Posterior vena cava (tissue), 2 donors: ENCODE results near the gene AHNAK2. TPM values are rescaled to one million over a fixed set of nuclear protein-coding genes. Genes with fewer than 3 reads are reported as not detected.

Experiments
- DNase-seq: peaks from one replicate; pipeline ENCODE4 v3.0.0-alpha.2; 2020; ENCODE audit warnings: low spot score
- intact Hi-C, 2 donors: fragments of 100-400 bp; cut with DNase I; formaldehyde crosslinking; loops; one replicate each; pipeline versions ENCODE4 v1.14.1 to v1.14.2; 2022 to 2023
- total RNA-seq, 2 donors: library from RNA; stranded (reverse); fragmentation: NEBNext Ultra II Directional; extraction: Animal tissue kit (Norgen Biotek cat#: 25700); gene quantifications; one replicate each; pipeline ENCODE4 v1.2.1, GENCODE V29; 2021
- donor health status: DM: yes; HTN: yes; CAD: no.
- donor health status: DM: yes; HTN: yes; CAD: no.

AHNAK2 gene
- total RNA-seq, 2 donors from 2014 or later, result 242 to 274 TPM

DNA sequence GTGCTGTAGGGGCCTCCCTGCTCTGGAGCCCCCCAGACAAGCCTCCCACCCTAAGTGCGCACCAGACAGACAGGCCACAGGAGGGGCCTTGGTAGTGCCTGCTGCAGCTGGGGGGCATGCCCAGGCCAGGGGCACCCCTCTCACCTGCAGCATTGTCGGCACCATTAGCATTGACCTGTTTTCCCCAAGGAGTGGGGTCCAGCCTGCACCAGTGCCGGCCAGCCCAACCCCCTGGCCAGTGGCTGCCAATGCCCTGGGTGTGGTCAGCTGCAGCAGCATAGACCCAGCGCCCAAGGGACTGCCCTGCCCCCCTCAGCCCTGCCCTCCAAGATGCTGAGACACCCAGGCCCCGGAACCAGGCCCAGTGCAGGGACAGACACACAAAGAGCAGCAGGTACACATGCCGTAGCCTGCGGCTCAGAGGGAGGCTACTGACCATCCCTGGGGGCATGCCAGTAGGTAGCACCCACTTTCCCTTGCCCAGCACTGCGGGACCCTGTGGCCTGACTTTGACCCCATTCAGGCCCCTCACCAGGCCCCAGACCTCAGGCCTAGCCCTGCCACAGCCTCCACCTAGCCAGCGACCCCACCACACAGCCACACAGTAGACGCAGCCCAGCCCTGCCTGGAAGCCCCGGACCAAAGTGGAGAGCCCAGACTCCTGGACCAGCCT is 1.0 kb downstream of the AHNAK2 start:
- intact Hi-C loops, result loop anchor here (2.0 to 5.0 kb wide), 3 partner anchors 45 to 70 kb away; partner anchors contain the start of gene CDCA4 (in 1 of the 2)
- peak; percentile 76 for DNase-seq

DNA sequence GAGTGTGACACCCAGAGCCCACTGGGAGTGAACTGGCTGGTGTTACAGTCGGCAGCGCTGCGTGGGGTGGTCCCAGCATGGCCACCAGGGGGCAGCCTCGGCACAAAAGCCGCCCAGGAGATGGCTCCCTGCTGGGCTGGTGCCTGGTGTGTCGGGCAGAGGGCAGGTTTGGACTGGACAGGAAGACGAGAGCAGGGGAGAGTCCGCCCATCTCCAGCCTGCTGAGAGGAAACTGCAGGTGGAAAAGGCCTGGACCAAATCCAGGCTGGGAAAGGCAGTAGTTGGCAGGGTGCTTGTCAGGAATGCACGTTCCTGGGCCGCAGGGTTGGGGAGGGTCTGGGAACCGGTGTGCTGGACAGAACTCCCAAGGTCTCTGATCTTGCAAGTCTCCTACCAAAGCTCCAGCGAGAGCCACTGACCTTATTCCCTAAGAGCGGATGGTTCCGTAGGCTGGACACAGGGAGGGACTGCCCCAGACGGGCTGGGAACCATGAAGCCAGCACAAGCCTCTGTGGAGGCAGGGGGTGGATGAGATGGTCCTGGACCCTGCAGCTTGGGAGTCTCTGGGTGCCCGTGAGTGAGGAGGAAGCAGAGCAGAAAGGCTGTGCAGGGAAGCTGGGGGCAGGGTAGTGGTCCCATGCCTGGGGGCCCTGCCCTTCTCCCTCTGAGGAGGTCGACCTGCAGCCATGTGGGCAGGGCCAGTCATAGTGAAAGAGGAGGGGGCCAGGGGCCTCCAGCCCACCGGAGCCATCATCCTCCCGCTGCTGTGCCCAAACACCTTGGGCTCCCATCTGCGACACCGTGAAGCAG is 1.8 kb downstream of the AHNAK2 start:
- intact Hi-C loops, result loop anchor here (2.0 to 5.0 kb wide), 3 partner anchors 46 to 70 kb away; partner anchors contain the start of gene CDCA4 (in 1 of the 2)
- peak; percentile 96 for DNase-seq

DNA sequence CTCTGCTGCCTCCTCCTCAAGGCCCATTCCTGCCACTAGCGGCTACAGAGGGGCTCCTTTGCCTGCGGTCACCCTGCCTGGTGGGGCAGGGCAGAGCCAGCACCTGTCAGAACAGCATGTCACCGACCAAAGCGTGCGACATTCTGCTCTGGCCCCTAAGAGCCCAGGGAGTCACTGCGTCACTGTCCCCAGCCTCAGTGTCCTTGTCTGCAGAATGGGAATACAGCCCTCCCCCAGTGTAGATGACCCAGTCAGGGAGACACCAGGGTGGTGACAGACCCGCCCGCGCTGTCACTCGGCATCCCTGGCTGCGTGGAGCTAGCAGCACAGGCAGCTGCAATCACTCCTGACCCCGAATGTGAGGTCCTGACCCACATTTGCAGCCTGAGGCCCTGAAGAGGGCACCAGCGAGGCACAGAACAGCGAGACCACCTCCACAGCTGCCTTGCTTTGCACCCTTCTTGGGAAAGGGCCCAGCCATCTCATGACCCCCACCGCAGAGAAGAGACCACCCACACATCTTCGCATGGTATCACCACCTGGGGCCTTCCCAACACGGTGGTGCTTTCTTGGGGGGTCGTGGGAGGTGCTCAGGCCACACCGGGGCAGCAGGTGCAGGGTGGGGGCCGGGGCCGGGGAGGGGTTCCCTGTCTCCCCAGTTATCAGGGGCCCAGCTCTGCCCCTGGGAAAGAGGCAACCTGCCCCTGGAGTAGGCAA is 2.5 kb downstream of the AHNAK2 start:
- intact Hi-C loops, result loop anchor here (2.0 to 5.0 kb wide), 3 partner anchors 47 to 71 kb away; partner anchors contain the start of gene CDCA4 (in 1 of the 2)
- DNase-seq, result peak; percentile 71

DNA sequence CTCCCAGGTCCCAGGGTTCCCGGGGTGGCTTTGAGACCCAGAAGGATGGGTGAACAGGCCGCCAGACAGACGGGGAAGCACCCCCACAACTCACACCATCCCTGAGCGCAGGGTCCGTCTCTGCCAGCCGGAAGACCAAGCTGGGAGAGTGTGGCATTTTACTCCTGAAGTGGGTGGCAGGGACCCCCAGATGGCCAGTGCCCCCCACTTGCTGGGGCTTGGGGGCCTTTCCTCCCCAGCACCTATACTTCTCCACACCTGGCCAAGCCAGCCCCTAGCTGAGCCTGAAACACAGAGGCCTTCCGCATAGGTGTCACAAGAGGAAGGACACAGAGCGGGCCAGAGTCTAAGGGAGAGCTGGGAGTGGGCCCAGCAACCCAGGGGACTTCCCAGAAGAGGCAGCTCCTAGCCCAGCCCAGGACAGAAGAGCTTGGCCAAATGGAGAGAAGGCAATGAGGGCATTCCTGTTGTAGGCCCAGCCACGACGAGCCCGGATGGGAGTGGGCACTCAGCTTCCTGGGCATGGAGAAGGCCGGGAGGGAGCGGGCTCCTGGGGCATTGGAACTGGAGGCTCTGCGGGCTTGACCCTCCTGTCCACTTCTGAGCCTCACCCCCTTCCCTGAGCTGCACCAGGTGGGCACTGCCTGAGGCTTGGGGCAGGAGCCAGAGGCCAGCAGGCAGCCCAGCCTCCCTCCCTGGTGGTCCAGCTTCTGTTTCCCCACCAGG is 3.3 kb downstream of the AHNAK2 start:
- intact Hi-C loops, result loop anchor here in 1 of 2 donors (5.0 kb wide), 1 partner anchor 47 kb away; the partner anchor contains the start of gene CDCA4
- DNase-seq, result peak; percentile 78

DNA sequence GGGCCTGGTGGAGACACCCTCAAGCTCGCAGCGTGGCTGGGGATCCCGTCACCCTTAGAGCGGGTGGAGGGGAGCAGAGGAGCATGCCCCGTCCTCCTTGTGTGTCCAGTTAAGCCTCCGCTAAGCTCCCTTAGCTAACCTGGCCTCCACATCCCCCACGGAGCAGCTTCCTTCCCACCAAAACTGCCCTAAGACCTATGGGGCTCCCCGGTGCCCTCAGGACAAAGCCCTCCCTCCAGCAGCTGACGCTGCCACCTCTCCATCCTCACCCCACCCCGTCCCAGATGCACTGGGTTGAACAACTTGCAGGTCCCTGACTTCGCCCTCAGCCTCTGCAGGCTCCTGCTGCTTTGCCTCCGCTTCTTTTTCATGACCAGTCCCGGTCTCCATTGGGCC is 4.0 kb downstream of the AHNAK2 start:
- intact Hi-C loops, result no loop called here
- peak; percentile 81 for DNase-seq

DNA sequence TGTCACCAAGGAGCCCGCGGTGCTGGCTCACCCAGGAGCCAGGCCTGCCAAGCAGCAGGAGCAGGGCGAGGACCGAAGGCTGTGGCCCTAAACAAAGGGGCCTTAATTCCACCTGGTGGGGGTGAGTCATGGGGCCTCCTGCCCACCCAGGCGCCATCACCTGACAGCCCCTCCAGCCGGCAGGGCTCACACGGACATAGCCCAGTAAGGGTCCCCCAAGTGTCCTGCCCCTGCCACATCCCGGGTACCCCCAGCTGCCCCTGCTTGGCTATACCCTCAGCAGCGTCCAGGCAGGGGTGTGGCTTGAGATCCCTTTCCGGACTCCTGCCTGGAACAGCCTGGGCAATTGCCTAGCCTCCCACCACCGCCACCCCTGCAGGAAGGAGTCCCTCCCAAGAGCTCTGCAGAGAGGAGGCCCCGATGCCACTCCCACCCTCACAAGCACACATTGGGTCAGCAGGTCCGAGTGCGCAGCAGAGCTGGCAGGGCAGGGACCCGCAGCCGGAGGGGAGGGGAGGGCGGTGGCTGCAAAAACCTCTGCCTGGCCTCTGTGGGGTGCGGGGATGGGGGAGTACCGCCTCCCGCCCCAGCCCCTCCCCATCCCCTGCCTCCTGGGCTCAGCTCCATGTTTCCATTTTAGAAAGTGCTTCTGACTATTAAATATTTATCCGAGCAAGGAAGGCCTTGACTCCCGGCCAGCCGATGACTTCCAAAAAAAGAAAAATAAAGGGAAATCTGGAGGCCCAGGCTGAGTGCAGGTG is 4.6 kb downstream of the AHNAK2 start:
- intact Hi-C loops, result no loop called here
- peak; percentile 93 for DNase-seq

DNA sequence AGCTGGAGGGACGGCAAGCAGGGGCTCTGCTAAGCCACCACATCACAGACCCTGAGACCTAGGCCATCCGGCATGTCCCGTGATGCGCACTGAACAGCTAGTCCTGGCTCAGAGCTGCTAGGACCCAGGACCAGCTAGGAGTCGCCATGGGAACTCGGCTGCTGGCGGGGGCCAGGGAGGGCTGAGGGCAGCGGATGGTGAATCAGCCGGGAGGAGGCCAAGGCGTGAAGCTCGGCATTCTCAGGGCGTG is 5.1 kb downstream of the AHNAK2 start:
- DNase-seq, result peak; percentile 97

DNA sequence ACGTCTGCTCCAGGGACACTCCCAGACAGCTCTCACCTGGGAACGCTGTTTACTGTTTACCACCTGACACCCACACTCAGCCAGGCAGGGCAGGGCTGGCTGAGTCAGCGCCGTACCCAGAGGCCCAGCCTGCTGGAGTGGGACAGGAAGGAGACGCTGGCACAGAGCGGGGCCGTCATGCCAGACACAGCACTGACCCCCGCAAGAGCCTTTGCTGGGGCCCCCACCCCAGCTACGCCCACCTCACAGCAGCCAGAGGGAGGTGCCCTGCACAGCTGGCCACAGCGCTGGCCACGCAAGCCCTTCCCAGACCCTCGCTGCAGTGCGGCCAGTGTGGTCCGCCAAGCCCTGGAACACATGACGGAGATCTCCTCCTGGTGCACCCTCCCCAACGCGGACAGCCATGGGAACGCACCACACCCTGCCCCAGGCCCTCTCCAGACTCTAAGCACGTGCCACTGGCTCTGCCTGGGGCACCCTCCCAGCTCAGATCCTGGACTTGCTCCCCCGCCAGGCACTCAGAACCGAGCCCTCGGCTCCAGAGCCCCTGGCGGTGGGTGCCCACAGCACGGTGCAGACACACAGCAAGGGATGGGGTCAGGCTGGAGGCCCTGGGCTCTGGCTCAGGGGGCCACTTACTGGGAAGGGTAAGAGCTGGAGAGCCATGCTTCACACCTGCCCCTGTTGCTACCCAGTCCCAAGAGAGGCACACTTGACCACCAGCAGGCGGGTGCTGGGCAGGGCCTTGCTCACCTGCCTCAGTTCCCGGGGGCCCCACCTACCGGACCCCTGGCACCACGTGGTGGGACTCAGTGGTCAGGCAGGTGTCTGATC is 5.7 kb downstream of the AHNAK2 start:
- intact Hi-C loops, result no loop called here

More for the DNA sequence above, 5.1 kb downstream of the AHNAK2 start:
- intact Hi-C loops, result no loop called here

DNA sequence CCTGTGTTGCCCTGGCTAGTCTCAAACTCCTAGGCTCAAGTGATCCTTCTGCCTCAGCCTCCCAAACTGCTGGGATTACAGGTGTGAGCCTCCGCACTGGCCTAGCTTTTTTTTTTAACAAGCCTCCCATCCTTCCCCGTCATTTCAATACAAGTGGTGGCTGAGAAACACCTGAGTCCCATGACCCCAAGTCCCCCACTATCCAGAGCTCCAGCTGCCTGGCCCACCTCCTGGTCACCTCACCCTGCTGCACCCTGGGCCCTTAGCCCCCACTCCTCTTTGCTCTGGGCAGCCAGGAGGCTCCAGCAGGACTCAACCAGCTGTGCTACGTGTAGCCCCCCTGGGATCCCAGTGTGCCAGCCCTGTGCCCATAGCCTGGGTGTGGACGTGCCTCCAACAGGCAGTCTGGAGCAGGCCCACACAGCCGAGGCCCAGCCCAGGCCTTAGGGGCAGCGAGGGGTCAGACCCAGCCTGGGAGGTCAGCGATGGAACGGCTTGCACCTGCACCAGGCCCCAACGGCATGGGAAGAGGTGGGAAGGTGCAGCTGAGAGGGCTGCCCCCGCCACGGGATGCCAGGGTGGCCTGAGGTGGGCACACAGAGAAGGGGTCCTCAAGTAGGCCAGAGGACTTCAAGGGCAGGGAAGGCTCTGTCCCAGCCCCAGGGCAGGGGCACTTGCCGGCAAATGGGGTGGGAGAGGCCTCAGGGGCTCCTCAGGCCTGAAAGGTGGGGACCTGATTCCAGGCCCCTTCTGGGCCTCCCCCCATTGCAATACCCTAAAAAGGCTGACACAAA is 6.5 kb downstream of the AHNAK2 start:
- intact Hi-C loops, result loop anchor here in 1 of 2 donors (1.0 kb wide), 1 partner anchor 53 kb away; no protein-coding TSS in a partner anchor
- peak; percentile 80 for DNase-seq

More for the DNA sequence above, 5.7 kb downstream of the AHNAK2 start:
- DNase-seq, result peak; percentile 93

DNA sequence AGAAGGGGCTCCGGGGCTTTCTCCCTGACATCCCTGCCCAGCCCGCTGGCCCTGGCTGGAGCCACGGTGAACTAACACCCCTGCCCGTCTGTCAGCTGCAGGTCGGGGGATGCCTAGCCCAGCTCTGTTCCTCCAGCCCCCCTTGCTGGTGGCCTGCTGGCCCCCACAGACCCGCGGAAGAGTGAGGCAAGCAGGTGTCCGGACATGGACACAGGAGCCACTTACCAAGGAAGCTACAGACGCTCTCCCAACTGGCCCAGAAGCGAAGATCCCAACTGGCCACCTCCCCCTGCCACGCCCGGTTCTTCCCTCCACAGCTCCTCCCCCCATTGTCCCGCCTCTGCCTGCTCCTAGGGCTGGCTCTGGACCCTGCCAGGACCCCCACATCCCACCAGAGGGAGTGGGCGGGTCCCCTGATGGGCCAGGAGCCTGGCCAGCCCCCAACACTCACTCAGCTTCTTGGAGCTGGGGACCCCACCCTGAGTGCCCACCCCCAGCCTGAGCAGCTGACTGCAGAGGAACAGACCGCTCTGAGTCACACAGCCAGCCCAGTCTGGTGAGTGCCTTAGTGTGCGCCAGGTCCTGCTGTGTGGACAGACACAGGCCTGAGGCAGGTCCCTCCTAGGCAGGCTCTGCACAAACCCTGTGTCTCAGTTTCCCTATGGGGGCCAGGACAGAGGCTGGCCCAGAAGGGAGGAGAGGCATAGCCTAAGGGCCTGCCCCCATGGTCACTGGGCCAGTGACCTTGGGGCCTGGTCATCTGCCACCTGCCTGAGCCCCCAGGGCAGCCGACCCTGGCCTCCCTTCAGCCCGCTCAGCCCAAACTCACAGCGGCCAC is 7.7 kb downstream of the AHNAK2 start:
- peak; percentile 97 for DNase-seq
- intact Hi-C loops, result loop anchor here in 1 of 2 donors (1.0 kb wide), 1 partner anchor 54 kb away; no protein-coding TSS in a partner anchor

DNA sequence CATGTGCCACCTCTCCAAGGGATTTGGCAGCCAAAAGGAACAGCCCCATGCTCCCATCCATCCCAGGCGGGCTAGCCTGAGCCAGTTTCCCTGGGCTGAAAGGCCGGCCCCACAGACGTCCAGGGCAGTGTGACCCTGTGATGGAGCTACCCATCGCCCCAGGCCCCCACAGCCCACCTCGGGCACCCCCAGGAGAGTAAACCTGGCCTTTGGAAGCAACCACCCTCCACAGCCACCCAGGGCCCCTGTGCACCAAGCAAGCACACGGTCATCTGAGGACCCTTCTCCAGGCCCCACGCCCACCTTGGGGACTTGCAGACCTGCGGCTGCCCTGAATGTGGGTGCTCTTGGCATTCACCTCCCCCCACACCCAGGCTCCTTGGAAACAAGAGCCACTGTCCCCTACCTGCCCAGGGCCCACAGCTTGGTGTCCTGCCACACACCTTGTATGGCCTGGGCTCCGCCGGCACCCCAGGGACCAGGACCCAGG is 8.4 kb downstream of the AHNAK2 start:
- intact Hi-C loops, result loop anchor here in 1 of 2 donors (5.0 kb wide), 2 partner anchors 37 to 72 kb away; no protein-coding TSS in a partner anchor

DNA sequence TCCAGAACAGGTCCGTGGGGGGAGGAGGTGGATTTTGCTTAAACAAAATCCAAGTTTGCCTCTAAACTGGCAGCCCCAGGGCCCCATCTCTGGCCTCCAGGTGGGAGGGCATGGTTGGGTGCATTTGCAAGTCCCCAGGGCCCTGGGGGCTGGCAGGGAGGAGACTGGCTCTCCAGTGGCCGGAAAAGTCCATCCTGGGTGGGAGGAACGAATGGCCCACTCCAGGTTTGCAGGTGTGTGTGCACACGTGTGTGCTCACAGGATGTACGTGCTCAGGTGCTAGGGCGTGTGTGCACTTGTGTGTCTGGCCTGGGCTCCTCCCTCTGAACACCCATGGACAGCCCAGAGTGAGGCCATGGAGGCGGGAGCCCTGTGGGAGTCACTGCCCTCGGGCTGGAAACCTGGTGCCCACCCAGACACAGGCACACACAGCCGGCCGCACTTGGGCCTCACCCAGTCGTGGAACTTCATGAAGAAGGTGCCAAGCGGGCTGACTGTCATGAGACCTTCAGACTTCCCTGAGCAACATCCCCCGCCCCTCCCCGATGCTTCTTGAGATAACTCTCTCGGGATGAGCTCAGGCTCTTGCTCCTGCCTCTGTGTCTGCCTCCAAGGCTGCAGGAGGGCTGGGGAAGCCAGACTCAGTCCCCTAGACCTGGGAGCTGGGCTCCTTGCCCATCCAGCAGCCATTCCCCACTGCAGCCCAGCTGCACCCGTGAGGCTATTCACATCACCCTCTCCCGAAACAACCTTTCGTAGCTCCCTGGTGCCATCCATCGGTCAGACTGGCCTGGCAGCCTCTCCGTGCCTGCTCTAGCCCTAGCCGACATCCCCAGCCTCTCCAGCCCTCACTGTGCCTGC is 9.4 kb downstream of the AHNAK2 start:
- peak; percentile 83 for DNase-seq
- intact Hi-C loops, result loop anchor here in 1 of 2 donors (5.0 kb wide), 2 partner anchors 36 to 71 kb away; no protein-coding TSS in a partner anchor

More for the DNA sequence above, 8.4 kb downstream of the AHNAK2 start:
- peak; percentile 67 for DNase-seq

DNA sequence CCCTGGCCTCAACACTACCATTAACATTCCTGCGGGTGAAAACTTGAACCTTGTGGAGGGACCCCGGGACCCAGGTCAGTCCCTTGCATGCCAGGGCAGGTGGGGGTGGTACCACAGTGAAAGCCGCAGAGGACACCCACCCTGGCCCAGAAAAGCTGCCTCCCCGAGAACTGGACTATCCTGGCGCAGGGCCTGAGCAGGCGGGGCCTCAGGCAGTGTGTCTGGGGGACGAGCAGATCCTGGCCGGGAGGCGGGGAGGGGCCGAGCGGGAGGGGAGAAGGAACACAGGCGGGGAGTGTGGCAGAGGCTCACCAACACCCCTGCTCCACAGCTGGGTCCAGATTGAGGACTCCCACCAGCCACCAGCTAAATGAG is 10.0 kb downstream of the AHNAK2 start:
- intact Hi-C loops, result loop anchor here in 1 of 2 donors (5.0 kb wide), 2 partner anchors 36 to 71 kb away; no protein-coding TSS in a partner anchor
- peak; percentile 92 for DNase-seq

DNA sequence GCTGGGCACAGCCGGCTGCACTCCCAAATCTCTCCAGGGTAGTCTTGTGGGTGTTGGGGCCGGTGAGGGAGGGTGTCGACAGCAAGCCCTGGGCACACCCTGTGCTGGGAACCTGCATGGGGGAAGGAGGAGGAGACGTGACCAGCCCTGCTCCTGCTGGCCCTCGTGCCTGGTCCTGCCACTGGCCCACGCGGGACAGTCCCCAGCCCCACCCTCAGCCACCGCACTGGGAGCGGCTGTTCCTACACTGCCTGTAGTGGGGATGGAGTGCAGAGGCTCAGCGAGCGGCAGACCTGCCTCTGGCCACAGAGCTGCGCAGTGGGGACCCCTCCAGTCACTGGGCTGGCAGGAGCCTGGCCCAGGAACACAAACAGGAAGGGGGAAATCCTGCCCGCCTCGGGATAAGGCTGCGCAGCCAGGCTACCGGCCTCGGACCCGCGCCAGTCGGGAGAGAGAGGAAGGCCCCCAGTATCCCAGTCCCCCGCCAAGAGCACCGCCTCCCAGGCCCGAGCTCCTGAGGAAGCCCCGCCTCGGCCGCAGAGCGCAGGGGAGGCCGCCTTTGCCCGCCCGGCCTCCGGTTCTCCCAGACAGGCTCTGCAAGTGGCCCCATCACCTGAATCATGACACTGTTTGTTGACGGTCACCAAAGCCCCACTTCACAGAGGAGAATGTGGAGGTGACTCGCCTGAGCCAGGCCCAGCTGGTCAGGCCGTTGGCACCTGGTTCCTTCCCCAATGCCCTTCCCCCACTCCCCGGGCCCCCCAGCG is 10.6 kb downstream of the AHNAK2 start:
- intact Hi-C loops, result loop anchor here (1.0 to 5.0 kb wide), 3 partner anchors 19 to 70 kb away; no protein-coding TSS in a partner anchor
- peak; percentile 89 for DNase-seq
